GM10248 (cell line): ENCODE results near the gene MVB12B.

Experiments used
- CTCF ChIA-PET: fragments of 300-600 bp; sonication (Branson Sonifier 250); formaldehyde crosslinking; extraction: SDS; loops from one replicate; lab custom pipeline; 2021; ENCODE audit warnings: antibody characterized with exemption; lab: Yijun Ruan, JAX
- POLR2A ChIA-PET: fragments of 350-650 bp; sonication (Branson Sonifier 250); formaldehyde crosslinking; extraction: SDS; loops from one replicate; lab custom pipeline; 2020; ENCODE audit warnings: antibody characterized with exemption; lab: Yijun Ruan, JAX
- DNase-seq: peaks from one replicate; pipeline ENCODE4 v3.0.0; 2012; ENCODE audit errors: extremely low spot score
- CTCF ChIP-seq: IDR thresholded peaks from 2 replicates; pipeline ENCODE4 v1.5.1; 2012; ENCODE audit warnings: mild to moderate bottlenecking, low read depth; ENCODE audit errors: extremely low read depth, missing control alignments, control extremely low read depth

MVB12B gene

DNA sequence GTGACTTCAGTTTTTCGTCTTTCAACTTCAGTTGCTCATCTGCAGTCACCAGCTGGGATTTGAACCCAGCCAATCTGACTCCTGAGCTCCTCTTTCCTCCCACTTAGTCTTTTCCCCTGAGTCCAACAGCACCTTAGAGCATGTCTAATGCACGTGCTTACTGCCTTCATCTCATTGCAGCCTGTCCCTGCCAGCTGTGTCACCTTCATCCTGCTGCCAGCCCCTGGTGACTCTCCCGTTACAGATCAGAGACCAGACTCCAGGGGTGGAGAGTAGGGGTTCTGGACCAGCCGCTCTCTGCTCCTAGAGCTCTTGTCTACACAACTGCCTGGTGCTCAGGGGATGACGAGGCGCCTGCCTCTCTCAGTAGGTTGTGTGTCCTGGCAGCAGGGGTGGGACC, 154.2 kb downstream of the MVB12B start:
- no peak for TF ChIP-seq CTCF
- POLR2A ChIA-PET: no interaction called here
- DNase-seq: no peak
- CTCF ChIA-PET: interaction anchor here (1.6 to 3.4 kb wide), 6 partner anchors 11 to 1073 kb away, joined by 4 to 35 read pairs (median 6); no protein-coding TSS in a partner anchor

GRCh38 chr9:126481862-126482261, 155.2 kb downstream of the MVB12B start:
- DNase-seq: no peak
- CTCF ChIA-PET: interaction anchor here (0.8 to 3.4 kb wide), 10 partner anchors 9 to 1074 kb away, joined by 3 to 35 read pairs (median 4); no protein-coding TSS in a partner anchor
- TF ChIP-seq CTCF: no peak
- POLR2A ChIA-PET: no interaction called here

DNA sequence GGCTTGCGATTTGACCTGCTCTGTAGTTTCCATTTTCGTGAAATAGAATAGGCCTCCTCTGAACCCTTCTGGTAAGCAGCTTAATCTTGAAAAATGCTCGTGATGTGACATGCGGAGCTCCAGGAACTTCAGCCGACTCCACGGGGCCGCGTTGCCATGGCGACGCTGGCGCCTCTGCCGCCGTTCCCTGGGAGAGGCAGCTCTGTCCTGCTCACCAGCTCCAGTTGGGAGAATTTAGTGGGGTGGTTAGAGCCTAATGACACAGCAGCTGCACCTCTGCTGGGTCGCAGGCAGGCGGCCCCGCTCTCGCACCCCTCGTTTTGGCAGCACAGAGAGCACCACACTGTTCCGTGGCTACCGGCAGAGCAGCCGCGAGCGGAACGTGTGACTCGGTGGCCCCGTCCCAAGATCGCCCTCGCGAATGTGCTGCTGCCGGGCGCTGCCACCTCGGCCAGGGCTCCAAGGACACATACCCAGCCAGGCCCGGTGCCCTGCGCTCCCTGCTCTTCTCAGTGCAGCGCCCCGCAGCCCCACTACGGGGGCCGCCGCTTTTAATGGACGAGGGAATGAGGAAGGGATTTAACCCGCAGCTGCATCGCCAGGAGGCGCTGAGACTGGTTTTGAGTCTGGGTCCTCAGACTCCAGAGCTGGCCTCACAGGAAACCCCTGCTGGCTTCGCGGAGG, 155.9 kb downstream of the MVB12B start:
- ChIA-PET POLR2A (no interaction called here), CTCF (interaction anchor here (0.8 to 3.4 kb wide), 10 partner anchors 9 to 1075 kb away, joined by 3 to 35 read pairs (median 4); no protein-coding TSS in a partner anchor)
- DNase-seq: no peak
- TF ChIP-seq CTCF: no peak

DNA sequence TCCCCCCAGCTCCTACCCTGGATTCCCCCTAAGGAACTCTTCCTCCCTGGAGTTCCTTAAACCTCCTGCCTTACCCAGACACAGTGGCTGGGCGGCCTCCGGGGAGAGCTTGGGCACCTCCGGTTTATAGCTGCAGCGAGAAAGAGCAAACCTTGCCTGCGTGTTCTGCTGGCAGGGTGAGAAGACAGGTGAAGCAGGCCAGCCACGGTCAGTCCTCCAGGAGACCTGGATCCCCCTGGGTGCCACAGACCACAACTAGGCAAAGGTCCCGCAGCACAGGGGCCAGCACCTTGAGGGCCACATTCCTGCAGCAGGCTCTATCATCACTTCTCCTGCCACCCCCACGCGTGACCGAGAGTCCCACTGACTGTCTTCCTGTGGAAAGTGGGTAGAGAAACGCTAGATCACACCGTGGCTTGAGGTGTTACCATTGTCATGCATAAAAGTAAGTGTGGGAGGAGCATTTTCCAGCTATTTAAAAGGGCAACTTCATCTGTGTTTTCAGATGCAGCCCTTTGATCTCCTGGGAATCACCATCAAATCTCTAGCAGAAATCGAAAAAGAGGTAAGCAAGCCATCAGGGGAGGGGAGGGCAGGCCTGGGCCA, 156.9 kb downstream of the MVB12B start:
- no peak for DNase-seq
- no peak for TF ChIP-seq CTCF
- ChIA-PET CTCF (interaction anchor here (3.1 to 3.4 kb wide), 2 partner anchors 8 to 16 kb away, joined by 18 to 35 read pairs; no protein-coding TSS in a partner anchor), POLR2A (no interaction called here)

- no peak for DNase-seq
- TF ChIP-seq CTCF: no peak
- CTCF ChIA-PET: no interaction called here
- POLR2A ChIA-PET: no interaction called here
Measured at GRCh38 chr9:126485662-126486061, 159.0 kb downstream of the MVB12B start.

DNA sequence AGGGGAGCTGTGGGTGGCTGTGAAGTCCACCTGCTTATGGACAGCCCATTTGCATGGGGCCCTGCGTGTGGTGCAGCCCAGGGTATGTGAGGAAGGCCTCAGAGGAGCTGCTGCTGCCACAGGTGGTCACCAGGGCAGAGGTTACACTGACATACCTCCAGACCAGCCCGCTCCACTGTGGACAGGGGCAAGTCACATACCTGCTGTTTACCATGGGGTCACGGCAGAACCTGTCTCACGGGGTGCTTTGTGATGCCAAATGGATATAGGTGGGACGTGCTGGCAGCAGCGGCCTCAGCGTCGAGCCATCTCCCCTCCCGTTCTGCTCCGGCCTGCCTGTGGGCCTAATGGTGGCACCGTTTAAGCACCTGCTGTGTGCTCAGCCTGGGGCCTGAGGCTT, 159.6 kb downstream of the MVB12B start:
- no peak for DNase-seq
- POLR2A ChIA-PET: no interaction called here
- CTCF ChIA-PET: no interaction called here
- no peak for TF ChIP-seq CTCF
